Measurements from ENCODE around the gene PAQR5.
"Not testable (repeated sequence)": the region's sequence is repeated elsewhere in the genome, so short reads cannot be mapped to it uniquely, and the experiment has no call there.

PAQR5 gene

GRCh38 chr15:69315402-69316110 is 16.8 kb downstream of the PAQR5 start:
- no peak for DNase-seq

- DNase-seq, result no peak
Measured at GRCh38 chr15:69316291-69316690, 17.6 kb downstream of the PAQR5 start.

GRCh38 chr15:69317392-69317841 is 18.7 kb downstream of the PAQR5 start:
- DNase-seq, result peak; percentile 41

GRCh38 chr15:69318033-69318432 is 19.3 kb downstream of the PAQR5 start:
- DNase-seq, result no peak

GRCh38 chr15:69319384-69320375 is 21.0 kb downstream of the PAQR5 start:
- no peak for DNase-seq

GRCh38 chr15:69320977-69321554 is 22.4 kb downstream of the PAQR5 start:
- DNase-seq, result no peak

- no peak for DNase-seq
Measured at GRCh38 chr15:69323893-69324430, 25.2 kb downstream of the PAQR5 start.

GRCh38 chr15:69324565-69324964 is 25.9 kb downstream of the PAQR5 start:
- no peak for DNase-seq

GRCh38 chr15:69325456-69325971 is 26.8 kb downstream of the PAQR5 start:
- DNase-seq, result no peak

GRCh38 chr15:69328080-69328479 is 29.4 kb downstream of the PAQR5 start:
- DNase-seq, result no peak

- DNase-seq, result no peak
Measured at GRCh38 chr15:69328739-69329138, 30.0 kb downstream of the PAQR5 start.

- no peak for DNase-seq
Measured at GRCh38 chr15:69337138-69337537, 38.4 kb downstream of the PAQR5 start.

GRCh38 chr15:69338535-69339213 is 40.0 kb downstream of the PAQR5 start:
- DNase-seq, result no peak

- DNase-seq, result not testable (repeated sequence)
Measured at GRCh38 chr15:69339214-69339543, 40.5 kb downstream of the PAQR5 start.

GRCh38 chr15:69340243-69340900 is 41.7 kb downstream of the PAQR5 start:
- no peak for DNase-seq

GRCh38 chr15:69341356-69341755 is 42.6 kb downstream of the PAQR5 start:
- DNase-seq, result no peak

GRCh38 chr15:69342460-69343076 is 43.9 kb downstream of the PAQR5 start:
- DNase-seq, result no peak

GRCh38 chr15:69343133-69343532 is 44.4 kb downstream of the PAQR5 start:
- DNase-seq, result no peak

GRCh38 chr15:69344238-69344637 is 45.5 kb downstream of the PAQR5 start:
- DNase-seq, result no peak

GRCh38 chr15:69346112-69346511 is 47.4 kb downstream of the PAQR5 start:
- no peak for DNase-seq

GRCh38 chr15:69351333-69351732 is 52.6 kb downstream of the PAQR5 start:
- no peak for DNase-seq

All from right kidney (tissue), 1 donor.